ENCODE results near the gene INPP5A. TPM values are rescaled to one million over a fixed set of nuclear protein-coding genes. Genes with fewer than 3 reads are reported as not detected.

Gene INPP5A
- total RNA-seq, 1 donor: 36.8 TPM

DNA sequence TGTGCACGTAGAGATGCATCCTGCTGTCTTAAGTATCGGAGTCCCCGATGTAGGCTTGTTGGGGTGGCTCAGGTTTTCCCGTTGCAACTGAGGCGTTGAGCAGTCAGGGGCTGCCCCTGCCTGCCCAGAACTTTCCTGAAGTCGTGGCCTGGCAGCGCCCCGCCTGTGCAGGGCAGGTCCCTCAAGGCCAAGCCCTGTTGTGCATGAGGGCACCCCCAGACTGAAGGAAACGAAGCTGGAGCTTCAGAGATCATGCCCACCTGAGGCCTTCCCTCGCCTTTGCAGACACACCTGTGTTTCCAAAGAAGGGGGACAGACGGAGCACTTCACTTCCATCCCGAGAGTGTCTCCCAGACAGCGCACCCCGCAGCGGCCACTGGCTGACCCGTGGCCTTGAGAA lies 127.3 kb downstream of the INPP5A start:
- TF ChIP-seq, protein P1, sequence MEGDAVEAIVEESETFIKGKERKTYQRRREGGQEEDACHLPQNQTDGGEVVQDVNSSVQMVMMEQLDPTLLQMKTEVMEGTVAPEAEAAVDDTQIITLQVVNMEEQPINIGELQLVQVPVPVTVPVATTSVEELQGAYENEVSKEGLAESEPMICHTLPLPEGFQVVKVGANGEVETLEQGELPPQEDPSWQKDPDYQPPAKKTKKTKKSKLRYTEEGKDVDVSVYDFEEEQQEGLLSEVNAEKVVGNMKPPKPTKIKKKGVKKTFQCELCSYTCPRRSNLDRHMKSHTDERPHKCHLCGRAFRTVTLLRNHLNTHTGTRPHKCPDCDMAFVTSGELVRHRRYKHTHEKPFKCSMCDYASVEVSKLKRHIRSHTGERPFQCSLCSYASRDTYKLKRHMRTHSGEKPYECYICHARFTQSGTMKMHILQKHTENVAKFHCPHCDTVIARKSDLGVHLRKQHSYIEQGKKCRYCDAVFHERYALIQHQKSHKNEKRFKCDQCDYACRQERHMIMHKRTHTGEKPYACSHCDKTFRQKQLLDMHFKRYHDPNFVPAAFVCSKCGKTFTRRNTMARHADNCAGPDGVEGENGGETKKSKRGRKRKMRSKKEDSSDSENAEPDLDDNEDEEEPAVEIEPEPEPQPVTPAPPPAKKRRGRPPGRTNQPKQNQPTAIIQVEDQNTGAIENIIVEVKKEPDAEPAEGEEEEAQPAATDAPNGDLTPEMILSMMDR (IDR thresholded peaks at IDR 0.05; ENCODE audit: insufficient read depth, low read length): no peak
- DNase-seq (ENCODE audit: low read depth): no peak
- H3K4me3 ChIP-seq (ENCODE audit: low read depth, low read length): no peak overlapping the region

DNA sequence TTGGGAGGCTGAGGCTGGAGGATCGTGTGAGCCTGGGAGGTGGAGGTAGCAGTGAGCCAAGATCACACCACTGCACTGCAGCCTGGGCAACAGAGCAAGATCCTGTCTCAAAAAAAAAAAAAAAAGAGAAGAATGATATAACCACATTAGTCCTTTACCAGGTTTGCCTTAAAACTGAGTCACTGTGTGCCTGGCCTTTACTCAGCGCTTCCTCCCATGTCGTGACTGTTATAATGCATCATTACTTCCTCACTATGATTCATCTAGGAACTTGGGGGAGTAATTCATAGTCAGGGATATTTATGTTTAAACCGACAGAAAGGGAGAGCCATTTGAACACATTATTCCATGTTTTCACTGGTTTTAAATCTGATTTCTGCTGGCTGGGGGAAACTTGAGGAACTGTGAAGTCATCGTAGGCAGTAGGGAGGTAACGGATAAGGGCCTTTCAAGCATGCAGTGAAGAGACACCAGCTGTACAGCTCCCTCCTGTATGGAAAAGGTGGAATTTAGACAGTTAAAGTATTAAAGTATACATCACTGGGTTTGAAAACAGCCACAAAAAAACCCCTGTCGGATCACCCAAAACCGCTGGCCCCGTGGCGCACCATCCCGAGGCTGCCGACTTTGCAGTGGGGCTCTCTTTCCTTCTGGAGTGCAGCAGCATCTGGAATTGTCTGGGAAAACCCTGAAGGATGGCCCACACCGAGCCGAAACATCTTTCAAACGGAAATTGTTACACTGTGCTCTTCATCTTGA lies 128.5 kb downstream of the INPP5A start:
- DNase-seq (ENCODE audit: low read depth): peak; percentile 90
- H3K4me3 ChIP-seq (ENCODE audit: low read depth, low read length): no peak overlapping the region
- TF ChIP-seq, protein P1 (IDR thresholded peaks at IDR 0.05; ENCODE audit: insufficient read depth, low read length): no peak

DNA sequence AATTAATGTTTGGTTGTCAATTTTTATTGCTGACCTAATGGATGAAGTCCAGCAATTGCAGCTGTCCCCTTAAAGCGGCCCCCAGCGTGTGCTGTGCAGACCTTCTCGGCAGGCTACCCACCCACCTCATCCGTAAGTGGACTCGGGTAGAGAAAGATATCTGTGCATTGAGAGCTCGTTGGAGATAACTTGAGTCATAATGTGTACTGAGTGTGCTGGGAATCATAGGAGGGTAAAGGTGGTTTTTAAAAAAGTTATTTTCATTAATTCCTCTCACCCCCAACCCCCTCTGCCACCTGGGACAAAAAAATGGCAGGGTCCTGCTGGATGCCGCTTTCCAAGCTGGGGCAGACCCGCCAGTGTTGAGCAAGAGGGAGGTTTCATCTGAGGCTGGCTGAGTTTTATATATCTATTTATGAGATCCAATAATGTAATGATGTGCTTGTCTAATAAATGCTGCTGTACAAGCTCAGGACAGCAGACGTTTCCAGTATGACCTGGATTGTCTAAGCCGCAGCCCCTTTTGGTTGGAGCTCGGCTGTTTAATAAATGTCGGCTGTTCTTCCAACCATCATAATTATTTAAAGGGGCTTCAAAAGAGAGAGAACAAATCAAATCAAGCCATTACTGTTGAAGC lies 129.2 kb downstream of the INPP5A start:
- H3K4me3 ChIP-seq (ENCODE audit: low read depth, low read length): no peak overlapping the region
- TF ChIP-seq, protein P1 (IDR thresholded peaks at IDR 0.05; ENCODE audit: insufficient read depth, low read length): no peak
- DNase-seq (ENCODE audit: low read depth): peak; percentile 6

DNA sequence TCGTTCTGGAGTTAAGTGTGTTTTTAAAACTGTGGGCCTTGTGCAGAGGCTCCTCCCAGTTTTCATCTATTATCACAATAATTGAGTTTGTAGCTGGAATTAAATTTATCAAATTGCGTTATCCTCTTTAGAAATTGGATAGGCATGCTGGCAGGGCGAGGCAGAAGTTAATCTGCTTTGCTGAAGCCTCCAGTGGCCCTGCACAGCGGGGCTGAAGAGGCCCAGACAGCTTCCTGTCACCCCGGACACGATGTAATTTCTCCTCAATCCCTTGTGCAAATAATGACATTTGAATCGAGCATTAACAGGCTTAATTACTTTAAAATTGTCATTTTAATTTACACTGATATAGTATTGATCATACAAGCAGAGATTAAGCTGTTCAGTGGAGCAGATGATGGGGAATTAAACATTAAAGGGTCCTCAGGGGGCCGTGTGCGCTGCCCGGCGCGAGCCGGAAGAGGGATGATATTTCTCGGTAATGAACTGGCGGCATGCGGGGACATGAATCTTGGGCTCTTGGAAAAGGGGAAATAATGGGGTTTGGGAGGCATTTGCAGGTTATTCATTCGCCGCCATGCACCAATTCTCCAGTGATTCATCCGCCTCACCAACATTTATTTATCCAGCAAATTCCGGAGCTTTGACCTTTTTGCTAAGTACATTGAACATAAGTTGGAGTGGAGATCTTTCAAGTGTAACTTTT lies 129.9 kb downstream of the INPP5A start:
- DNase-seq (ENCODE audit: low read depth): peak; percentile 9
- TF ChIP-seq, protein P1 (IDR thresholded peaks at IDR 0.05; ENCODE audit: insufficient read depth, low read length): no peak

DNA sequence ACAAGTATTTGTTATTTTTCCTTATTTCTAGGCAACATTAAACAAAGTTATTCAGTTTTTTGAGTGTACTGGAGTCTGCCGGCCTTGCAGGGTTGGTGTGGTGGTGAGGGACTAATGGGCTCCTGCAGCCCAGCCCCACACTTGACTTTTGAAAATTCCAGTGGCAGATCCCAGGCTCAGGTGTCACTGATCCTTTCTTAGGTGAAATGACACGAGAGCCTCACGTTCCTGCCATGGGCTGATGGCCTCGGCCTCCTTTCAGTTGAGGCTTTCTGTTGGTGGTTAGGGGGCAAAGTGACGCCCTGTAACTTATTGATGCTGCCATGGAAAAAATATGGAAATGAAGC lies 130.4 kb downstream of the INPP5A start:
- no peak for DNase-seq (ENCODE audit: low read depth)
- TF ChIP-seq, protein P1 (IDR thresholded peaks at IDR 0.05; ENCODE audit: insufficient read depth, low read length): no peak
- H3K4me3 ChIP-seq (ENCODE audit: low read depth, low read length): no peak overlapping the region

More for the DNA sequence above, 129.9 kb downstream of the INPP5A start:
- H3K4me3 ChIP-seq (ENCODE audit: low read depth, low read length): no peak overlapping the region

DNA sequence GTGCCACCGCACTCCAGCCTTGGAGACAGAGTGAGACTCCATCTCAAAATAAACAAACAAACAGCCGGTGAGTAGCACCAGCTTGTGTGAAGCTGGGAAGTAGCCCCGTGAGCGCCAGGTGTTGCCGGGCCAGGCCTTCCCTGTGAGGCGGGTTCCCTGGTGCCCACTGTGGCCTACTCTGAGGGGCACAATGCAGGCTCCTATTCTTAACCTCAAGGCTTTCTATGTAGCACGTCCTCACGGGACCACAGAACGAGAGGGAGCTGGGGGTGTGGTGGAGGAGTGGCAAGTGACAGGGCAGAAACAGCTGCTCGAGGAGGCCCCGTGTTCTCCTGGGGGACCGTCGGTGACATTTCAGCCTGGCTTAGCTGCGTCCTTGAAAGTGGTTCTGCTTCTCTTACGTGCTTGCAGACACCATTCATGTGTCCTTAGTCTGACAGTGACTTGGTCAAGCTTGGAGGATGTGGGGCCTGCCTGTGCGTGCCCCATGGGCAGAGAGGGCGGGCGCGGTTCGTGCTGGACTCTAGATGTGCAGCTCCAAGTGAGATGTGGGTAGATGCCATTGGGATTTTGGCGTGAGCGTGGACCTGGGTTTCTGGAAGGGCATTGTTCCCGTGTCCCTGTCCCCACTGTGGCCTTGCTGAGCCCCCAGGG lies 131.7 kb downstream of the INPP5A start:
- TF ChIP-seq, protein P1 (IDR thresholded peaks at IDR 0.05; ENCODE audit: insufficient read depth, low read length): no peak

More for the DNA sequence above, 131.7 kb downstream of the INPP5A start:
- no peak overlapping the region for H3K4me3 ChIP-seq (ENCODE audit: low read depth, low read length)
- no peak for DNase-seq (ENCODE audit: low read depth)

Measured in fibroblast of the aortic adventitia (primary cell).